ENCODE results near the gene APBA1.

DNA sequence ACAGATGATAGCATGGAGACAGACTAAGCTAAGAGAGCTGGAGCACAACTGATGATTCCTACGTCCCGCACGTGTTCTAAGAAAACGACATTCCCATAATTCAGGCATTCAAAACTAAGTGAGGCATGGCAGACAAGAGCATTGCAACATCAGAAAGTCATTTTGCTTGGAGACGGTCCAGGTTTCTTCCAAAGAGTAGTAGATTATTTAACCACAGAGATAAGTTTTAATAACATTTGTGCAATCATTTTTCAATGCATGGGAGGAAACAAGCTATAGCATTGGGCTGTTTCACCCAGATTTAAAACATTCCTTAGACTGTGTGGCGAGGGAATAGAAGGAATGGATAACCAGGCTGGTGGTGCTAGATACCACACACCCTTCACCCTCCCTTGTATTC, 117.2 kb downstream of the APBA1 start:
- TF ChIP-seq, protein P1, sequence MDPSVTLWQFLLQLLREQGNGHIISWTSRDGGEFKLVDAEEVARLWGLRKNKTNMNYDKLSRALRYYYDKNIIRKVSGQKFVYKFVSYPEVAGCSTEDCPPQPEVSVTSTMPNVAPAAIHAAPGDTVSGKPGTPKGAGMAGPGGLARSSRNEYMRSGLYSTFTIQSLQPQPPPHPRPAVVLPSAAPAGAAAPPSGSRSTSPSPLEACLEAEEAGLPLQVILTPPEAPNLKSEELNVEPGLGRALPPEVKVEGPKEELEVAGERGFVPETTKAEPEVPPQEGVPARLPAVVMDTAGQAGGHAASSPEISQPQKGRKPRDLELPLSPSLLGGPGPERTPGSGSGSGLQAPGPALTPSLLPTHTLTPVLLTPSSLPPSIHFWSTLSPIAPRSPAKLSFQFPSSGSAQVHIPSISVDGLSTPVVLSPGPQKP (IDR thresholded peaks at IDR 0.05; ENCODE audit: borderline replicate concordance, low read depth, low read length): no peak
- TF ChIP-seq, protein P2, sequence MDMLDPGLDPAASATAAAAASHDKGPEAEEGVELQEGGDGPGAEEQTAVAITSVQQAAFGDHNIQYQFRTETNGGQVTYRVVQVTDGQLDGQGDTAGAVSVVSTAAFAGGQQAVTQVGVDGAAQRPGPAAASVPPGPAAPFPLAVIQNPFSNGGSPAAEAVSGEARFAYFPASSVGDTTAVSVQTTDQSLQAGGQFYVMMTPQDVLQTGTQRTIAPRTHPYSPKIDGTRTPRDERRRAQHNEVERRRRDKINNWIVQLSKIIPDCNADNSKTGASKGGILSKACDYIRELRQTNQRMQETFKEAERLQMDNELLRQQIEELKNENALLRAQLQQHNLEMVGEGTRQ (IDR thresholded peaks at IDR 0.05; ENCODE audit: low read depth, low read length): peak; percentile 67
- TF ChIP-seq RCOR1 (IDR thresholded peaks at IDR 0.05; ENCODE audit: insufficient replicate concordance, low read length): peak; percentile 18
- no peak for TF ChIP-seq POLR2A (IDR thresholded peaks at IDR 0.05; ENCODE audit: low read depth, low read length)
- TF ChIP-seq, protein P3, sequence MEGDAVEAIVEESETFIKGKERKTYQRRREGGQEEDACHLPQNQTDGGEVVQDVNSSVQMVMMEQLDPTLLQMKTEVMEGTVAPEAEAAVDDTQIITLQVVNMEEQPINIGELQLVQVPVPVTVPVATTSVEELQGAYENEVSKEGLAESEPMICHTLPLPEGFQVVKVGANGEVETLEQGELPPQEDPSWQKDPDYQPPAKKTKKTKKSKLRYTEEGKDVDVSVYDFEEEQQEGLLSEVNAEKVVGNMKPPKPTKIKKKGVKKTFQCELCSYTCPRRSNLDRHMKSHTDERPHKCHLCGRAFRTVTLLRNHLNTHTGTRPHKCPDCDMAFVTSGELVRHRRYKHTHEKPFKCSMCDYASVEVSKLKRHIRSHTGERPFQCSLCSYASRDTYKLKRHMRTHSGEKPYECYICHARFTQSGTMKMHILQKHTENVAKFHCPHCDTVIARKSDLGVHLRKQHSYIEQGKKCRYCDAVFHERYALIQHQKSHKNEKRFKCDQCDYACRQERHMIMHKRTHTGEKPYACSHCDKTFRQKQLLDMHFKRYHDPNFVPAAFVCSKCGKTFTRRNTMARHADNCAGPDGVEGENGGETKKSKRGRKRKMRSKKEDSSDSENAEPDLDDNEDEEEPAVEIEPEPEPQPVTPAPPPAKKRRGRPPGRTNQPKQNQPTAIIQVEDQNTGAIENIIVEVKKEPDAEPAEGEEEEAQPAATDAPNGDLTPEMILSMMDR (conservative IDR thresholded peaks at IDR 0.05; ENCODE audit: low read depth, low read length): no peak

Data from IMR-90 (cell line).